ENCODE data around the gene HSH2D. TPM values are rescaled to one million over a fixed set of nuclear protein-coding genes. Genes with fewer than 3 reads are reported as not detected.

Gene HSH2D, protein sequence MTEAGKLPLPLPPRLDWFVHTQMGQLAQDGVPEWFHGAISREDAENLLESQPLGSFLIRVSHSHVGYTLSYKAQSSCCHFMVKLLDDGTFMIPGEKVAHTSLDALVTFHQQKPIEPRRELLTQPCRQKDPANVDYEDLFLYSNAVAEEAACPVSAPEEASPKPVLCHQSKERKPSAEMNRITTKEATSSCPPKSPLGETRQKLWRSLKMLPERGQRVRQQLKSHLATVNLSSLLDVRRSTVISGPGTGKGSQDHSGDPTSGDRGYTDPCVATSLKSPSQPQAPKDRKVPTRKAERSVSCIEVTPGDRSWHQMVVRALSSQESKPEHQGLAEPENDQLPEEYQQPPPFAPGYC
- total RNA-seq = 1 to 10 TPM in 1 of 6 experiments, under 1 TPM in 5; 0.26 to 1.7 (median 0.48) TPM
- long read RNA-seq = 0 reads

DNA sequence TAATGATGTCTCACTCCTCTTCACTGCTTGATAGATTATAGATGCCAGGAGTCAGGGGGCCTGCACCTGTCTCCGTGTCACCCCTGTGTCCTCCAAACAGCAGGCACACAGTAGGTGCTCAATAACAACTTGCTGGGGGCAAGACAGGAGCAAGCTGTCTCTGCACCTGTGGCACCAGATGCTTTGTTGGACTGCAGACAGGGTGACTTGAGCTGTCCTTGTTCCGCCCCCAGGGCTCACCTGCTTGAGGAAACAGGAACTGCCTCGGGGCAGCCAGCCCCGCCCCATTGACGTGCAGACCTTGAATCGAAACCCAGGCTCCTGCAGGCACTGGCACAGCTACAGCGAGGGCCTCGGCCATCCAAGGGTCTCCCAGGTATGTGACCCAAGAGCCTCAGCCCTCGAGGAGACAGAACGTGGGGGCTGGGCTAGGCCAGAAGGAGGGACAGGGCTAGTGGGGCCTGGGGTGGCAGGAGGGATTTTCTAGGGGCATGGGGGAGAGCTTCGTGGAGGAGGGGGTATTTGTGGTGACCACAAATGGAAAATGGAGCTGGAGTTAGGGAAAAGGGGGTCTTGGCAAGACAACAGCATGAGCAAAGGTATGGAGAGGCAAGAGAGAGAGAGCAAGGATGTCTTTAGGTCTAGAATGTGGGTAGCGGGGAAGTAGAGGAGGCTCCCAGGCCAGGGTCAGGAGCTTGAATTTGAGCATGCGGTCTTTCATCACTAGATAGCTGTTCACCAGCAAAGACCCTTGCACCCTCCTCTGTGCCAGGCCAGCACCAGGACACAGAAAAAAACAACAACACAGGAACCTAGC lies at the start of gene HSH2D:
HSH2D (plus strand) TSS at position 287 of the 817 bp plus-strand sequence. CDS start 5,066 bp downstream, outside the sequence.
- DNase-seq (peak in 2 of 3 donors; percentile 67 to 81), ATAC-seq (peak; percentile 65 to 80 (median 75))
- no peaks in the 10 kb centered on the region for H3K27me3 ChIP-seq
- intact Hi-C loops (cut with DNase I) = no loop called here
- H3K27ac ChIP-seq = peak within 1 kb of the TSS in 2 of 3 donors; percentile 18 to 28
- no peak for TF ChIP-seq POLR2A (IDR thresholded peaks at IDR 0.05)
- TF ChIP-seq, protein P1, sequence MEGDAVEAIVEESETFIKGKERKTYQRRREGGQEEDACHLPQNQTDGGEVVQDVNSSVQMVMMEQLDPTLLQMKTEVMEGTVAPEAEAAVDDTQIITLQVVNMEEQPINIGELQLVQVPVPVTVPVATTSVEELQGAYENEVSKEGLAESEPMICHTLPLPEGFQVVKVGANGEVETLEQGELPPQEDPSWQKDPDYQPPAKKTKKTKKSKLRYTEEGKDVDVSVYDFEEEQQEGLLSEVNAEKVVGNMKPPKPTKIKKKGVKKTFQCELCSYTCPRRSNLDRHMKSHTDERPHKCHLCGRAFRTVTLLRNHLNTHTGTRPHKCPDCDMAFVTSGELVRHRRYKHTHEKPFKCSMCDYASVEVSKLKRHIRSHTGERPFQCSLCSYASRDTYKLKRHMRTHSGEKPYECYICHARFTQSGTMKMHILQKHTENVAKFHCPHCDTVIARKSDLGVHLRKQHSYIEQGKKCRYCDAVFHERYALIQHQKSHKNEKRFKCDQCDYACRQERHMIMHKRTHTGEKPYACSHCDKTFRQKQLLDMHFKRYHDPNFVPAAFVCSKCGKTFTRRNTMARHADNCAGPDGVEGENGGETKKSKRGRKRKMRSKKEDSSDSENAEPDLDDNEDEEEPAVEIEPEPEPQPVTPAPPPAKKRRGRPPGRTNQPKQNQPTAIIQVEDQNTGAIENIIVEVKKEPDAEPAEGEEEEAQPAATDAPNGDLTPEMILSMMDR (IDR thresholded peaks at IDR 0.05) = no peak
- WGBS (ENCODE audit: insufficient coverage, low coverage, low lambda C conversion rate, missing lambda C conversion rate) = 35% methylated on average over 12 of the region's 13 CpGs
- peak within 1 kb of the TSS in 1 of 3 donors; percentile 21 for H3K4me3 ChIP-seq
- H3K36me3 ChIP-seq = no peaks in the 10 kb centered on the region
- H3K9me3 ChIP-seq = no peaks in the 10 kb centered on the region
- H3K4me1 ChIP-seq = no peaks in the 10 kb centered on the region

DNA sequence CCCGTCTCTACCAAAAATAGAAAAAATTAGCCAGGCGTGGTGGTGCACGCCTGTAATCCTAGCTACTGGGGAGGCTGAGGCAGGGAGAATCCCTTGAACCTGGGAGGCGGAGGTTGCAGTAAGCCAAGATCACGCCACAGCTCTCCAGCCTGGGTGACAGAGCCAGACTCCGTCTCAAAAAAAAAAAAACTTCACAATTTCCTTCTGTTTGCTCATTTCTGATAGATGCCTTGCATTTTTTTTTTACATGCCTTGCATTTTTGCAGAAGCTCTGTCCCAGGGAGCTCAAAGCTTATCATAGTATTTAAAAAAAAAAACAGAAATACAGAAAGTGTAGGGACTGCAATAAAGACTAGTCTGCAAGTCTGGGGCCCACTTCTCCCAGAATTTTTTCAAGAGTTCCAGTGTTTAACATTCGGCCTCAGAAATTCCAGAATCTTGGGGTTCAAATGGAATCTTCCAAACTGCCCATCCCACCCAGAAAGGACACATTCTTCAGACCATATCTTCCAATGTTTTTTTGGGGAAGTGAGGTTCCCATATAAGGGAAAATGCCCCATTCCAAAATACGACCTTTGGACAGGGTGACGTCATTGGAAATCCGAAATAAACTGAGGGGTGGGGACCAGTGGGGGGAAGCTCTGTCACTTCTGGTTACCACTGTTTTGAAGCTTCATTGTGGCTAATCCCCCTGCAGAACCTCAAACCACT lies 49.0 kb upstream of the HSH2D start:
- Histone ChIP-seq H3K9me3 (no peaks in the 10 kb centered on the region), H3K36me3 (peaks cover 0 to 38% (median 10%) of the 10 kb centered on the region in 4 donors), H3K4me1 (no peaks in the 10 kb centered on the region), H3K27me3 (no peaks in the 10 kb centered on the region), H3K27ac (peak overlapping the region in 1 of 3 donors; percentile 49), H3K4me3 (no peak overlapping the region)
- no peak for TF ChIP-seq POLR2A (IDR thresholded peaks at IDR 0.05)
- TF ChIP-seq, protein P1 (IDR thresholded peaks at IDR 0.05) = no peak
- DNase-seq = no peak
- 57% methylated on average over 9 of the region's 10 CpGs for WGBS (ENCODE audit: insufficient coverage, low coverage, low lambda C conversion rate, missing lambda C conversion rate)
- intact Hi-C loops (cut with DNase I) = no loop called here
- peak; percentile 17 to 55 (median 38) for ATAC-seq

DNA sequence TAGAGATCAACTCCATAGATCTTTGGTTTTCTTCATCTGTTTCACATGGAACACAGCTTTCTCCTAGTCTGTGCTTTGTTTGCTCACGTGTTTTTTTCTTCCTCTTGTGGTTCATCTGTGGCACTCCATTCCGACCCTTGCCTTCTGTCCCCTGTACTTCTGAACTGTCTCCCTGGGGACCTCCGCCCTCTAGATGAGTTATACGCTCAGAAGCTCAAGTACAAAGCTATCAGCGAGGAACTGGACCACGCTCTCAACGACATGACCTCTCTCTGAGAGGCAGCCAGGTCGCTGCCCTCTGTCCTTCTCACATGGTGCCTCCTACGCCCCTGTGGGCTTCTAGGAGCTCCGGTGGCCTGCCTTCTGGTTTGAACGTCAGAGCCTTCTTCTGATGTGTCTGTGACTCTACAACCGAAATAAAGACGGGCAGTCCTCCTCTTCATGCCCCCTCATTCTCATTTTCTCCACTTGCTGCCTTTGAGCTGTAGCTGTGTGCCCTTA lies 48.4 kb upstream of the HSH2D start:
- Histone ChIP-seq H3K27ac (peak overlapping the region in 2 of 3 donors; percentile 3 to 49), H3K27me3 (no peaks in the 10 kb centered on the region), H3K36me3 (peaks cover 0 to 32% (median 8%) of the 10 kb centered on the region in 4 donors), H3K9me3 (no peaks in the 10 kb centered on the region), H3K4me3 (no peak overlapping the region), H3K4me1 (no peaks in the 10 kb centered on the region)
- intact Hi-C loops (cut with DNase I) = no loop called here
- no peak for TF ChIP-seq POLR2A (IDR thresholded peaks at IDR 0.05)
- TF ChIP-seq, protein P1 (IDR thresholded peaks at IDR 0.05) = no peak
- DNase-seq = no peak
- ATAC-seq = peak; percentile 36 to 66 (median 63)
- WGBS (ENCODE audit: insufficient coverage, low coverage, low lambda C conversion rate, missing lambda C conversion rate) = 35% methylated on average over 11 of the region's 13 CpGs

DNA sequence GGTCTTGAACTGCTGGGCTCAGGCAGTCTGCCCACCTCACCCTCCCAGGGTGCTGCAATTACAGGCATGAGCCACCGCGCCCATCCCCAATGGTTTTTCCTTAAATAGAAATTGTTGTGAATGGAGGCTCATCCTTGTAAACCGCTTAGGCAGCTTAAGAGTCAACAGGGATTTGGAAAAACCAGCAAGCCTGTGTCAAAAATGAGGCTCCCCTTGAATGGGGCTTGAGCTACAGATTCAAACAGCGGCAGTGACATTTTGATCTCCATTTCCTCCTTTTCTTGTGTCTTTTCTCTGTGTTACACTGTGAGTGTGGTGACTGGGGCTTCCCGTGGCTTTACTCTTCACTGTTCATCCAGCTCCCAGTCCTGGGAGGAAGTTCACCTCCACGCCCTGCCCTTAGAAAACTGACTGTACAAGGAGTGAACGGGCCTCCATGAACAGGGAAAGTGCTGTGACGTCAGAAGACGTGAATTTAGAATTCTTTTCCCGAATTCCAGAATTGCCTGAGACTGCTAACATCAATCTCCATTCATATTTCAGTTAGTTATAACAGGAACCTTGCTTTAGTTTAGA lies 47.1 kb upstream of the HSH2D start:
- Histone ChIP-seq H3K4me1 (no peaks in the 10 kb centered on the region), H3K27me3 (no peaks in the 10 kb centered on the region), H3K27ac (no peak overlapping the region), H3K4me3 (no peak overlapping the region), H3K9me3 (no peaks in the 10 kb centered on the region), H3K36me3 (peaks cover 0 to 25% (median 7%) of the 10 kb centered on the region in 4 donors)
- no peak for DNase-seq
- TF ChIP-seq, protein P1 (IDR thresholded peaks at IDR 0.05) = no peak
- TF ChIP-seq POLR2A (IDR thresholded peaks at IDR 0.05) = no peak
- intact Hi-C loops (cut with DNase I) = no loop called here
- 67% methylated on average over 8 of the region's 10 CpGs for WGBS (ENCODE audit: insufficient coverage, low coverage, low lambda C conversion rate, missing lambda C conversion rate)
- ATAC-seq = peak in 2 of 4 donors; percentile 21 to 33

All from right lobe of liver (tissue), 6 donors.